Activated naive CD4-positive, alpha-beta T cell treated with anti-CD3 and anti-CD28 coated beads for 36 hours (primary cell): ENCODE data around the gene SYT14. TPM values are rescaled to one million over a fixed set of nuclear protein-coding genes. Genes with fewer than 3 reads are reported as not detected.
"Not testable (repeated sequence)": the region's sequence is repeated elsewhere in the genome, so short reads cannot be mapped to it uniquely, and the experiment has no call there.

Experiments used
- CTCF ChIA-PET: fragments of 350-600 bp; sonication (Branson Sonifier 250); formaldehyde crosslinking; loops from one replicate; lab custom pipeline; 2021; ENCODE audit warnings: antibody characterized with exemption; lab: Charles Lee
- DNase-seq: peaks from one replicate; pipeline ENCODE4 v3.0.0-alpha.2; 2020
- H3K27ac Mint-ChIP-seq: one replicate; pipeline ENCODE4 v1.8.0; 2021; ENCODE audit warnings: mild to moderate bottlenecking, mixed read lengths
- H3K27me3 Mint-ChIP-seq: one replicate; pipeline ENCODE4 v1.8.0; 2021; ENCODE audit warnings: low read depth, mixed read lengths
- H3K36me3 Mint-ChIP-seq: one replicate; pipeline ENCODE4 v1.8.0; 2021; ENCODE audit warnings: low read depth, mixed read lengths
- H3K4me1 Mint-ChIP-seq: one replicate; pipeline ENCODE4 v1.8.0; 2021; ENCODE audit warnings: low read depth, mixed read lengths
- H3K4me3 Mint-ChIP-seq: one replicate; pipeline ENCODE4 v1.8.0; 2021; ENCODE audit warnings: mild to moderate bottlenecking, moderate library complexity, mixed read lengths
- H3K9me3 Mint-ChIP-seq: one replicate; pipeline ENCODE4 v1.8.0; 2021; ENCODE audit warnings: mixed read lengths
- intact Hi-C: fragments of 100-400 bp; cut with micrococcal nuclease; formaldehyde crosslinking; loops from one replicate; pipeline ENCODE4 v1.15.1; 2023
- total RNA-seq, 2 experiments: library from RNA; stranded (reverse); gene quantifications; one replicate each; pipeline ENCODE4 v1.2.3, GENCODE V29; 2021

Gene SYT14
- total RNA-seq, 2 experiments from 2014 or later: not detected

DNA sequence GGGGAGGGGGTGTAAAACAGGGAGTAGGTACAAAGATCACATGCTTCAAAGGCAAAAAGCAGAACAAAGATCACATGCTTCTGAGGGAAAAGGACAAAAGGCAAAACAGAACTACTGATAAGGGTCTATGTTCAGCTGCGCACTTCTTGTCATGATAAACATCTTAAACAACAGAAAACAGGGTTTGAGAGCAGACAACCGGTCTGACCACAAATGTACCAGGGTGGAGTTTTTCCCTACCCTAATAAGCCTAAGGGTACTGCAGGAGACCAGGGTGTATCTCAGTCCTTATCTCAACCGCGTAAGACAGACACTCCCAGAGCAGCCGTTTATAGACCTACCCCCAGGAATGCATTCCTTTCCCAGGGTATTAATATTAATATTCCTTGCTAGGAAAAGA lies 258.2 kb downstream of the SYT14 start:
- CTCF ChIA-PET, intact Hi-C loops, DNase-seq, H3K4me1 Mint-ChIP-seq, H3K27me3 Mint-ChIP-seq, H3K27ac Mint-ChIP-seq, H3K36me3 Mint-ChIP-seq, H3K4me3 Mint-ChIP-seq, H3K9me3 Mint-ChIP-seq: not testable (repeated sequence)

DNA sequence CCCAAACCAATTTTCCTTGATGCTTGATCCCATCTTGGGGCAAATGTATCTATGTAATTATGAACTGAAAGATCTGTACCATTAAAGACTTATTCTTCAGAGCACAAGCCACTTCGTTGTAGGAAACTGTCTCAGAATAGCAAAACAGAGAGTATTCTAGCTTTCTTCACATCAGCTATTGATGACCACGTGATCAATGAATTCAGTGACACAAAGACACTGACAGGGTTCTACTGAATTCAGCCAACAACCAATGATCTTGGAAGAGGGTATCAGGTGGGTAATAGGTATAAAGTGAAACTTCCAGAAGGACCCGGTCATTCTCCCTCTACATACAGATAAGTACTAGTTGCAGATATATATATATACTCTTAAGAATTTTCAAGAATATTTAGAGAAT lies 260.8 kb downstream of the SYT14 start:
- intact Hi-C loops: no loop called here
- H3K9me3 Mint-ChIP-seq: peaks cover 2% of the 10 kb centered on the region
- no peaks in the 10 kb centered on the region for H3K4me1 Mint-ChIP-seq
- peaks cover 4% of the 10 kb centered on the region for H3K36me3 Mint-ChIP-seq
- CTCF ChIA-PET: no interaction called here
- H3K27ac Mint-ChIP-seq: no peak overlapping the region
- H3K27me3 Mint-ChIP-seq: no peaks in the 10 kb centered on the region
- no peak for DNase-seq
- no peak overlapping the region for H3K4me3 Mint-ChIP-seq

DNA sequence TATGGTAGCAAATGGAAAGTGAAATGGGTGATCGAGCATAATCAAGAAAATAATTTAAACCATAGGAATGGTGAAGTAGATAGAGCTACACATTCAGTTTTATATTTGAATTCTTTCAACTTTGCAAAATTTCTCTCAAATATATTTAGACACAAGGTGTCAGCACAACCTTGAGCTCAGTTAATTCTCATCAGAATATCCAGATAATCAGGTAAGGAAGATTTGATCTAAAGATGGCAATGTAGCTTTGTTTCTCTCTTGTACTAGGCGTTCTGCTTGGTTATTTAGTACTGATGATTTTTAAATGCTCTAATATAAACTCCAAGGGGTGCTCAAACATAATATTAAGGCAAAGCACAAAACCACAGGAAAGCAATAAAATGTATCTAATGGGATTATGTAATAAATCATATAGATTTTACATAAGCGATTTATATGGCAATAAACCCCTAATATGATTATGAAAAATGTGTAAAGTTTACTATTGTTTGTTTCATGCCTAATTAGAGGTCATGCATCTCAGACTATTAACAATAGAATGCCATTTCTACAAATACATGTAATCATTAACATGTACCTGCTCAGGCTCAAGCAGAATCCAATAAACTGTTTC lies 262.2 kb downstream of the SYT14 start:
- Mint-ChIP-seq H3K27ac (no peak overlapping the region), H3K4me3 (no peak overlapping the region), H3K36me3 (peaks cover 4% of the 10 kb centered on the region), H3K4me1 (no peaks in the 10 kb centered on the region), H3K27me3 (no peaks in the 10 kb centered on the region), H3K9me3 (peaks cover 2% of the 10 kb centered on the region)
- intact Hi-C loops: no loop called here
- CTCF ChIA-PET: interaction anchor here (0.6 to 1.3 kb wide), 2 partner anchors 33 to 200 kb away, joined by 3 to 4 read pairs; no protein-coding TSS in a partner anchor
- DNase-seq: no peak

DNA sequence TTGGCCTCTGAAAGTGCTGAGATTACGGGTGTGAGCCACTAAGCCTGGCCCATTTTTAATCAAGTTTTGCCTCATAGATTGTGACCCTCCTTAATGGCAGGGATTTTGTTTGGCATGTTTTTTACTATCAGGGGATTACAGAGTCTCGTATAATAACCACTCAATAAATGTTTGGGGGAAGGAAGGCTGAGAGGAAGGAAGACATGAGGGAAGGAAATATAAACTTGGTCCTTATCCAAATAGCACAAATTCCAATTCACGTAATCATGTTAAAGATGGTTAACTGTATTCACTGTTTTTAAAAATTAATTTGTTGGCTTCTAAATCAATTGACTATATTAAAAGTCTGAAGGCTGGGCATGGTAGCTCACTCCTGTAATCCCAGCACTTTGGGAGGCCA lies 263.7 kb downstream of the SYT14 start:
- no peaks in the 10 kb centered on the region for H3K36me3 Mint-ChIP-seq
- no peak overlapping the region for H3K4me3 Mint-ChIP-seq
- H3K4me1 Mint-ChIP-seq: no peaks in the 10 kb centered on the region
- DNase-seq: no peak
- peaks cover under 1% of the 10 kb centered on the region for H3K9me3 Mint-ChIP-seq
- H3K27ac Mint-ChIP-seq: no peak overlapping the region
- peaks cover 10% of the 10 kb centered on the region for H3K27me3 Mint-ChIP-seq
- intact Hi-C loops: no loop called here
- CTCF ChIA-PET: no interaction called here

DNA sequence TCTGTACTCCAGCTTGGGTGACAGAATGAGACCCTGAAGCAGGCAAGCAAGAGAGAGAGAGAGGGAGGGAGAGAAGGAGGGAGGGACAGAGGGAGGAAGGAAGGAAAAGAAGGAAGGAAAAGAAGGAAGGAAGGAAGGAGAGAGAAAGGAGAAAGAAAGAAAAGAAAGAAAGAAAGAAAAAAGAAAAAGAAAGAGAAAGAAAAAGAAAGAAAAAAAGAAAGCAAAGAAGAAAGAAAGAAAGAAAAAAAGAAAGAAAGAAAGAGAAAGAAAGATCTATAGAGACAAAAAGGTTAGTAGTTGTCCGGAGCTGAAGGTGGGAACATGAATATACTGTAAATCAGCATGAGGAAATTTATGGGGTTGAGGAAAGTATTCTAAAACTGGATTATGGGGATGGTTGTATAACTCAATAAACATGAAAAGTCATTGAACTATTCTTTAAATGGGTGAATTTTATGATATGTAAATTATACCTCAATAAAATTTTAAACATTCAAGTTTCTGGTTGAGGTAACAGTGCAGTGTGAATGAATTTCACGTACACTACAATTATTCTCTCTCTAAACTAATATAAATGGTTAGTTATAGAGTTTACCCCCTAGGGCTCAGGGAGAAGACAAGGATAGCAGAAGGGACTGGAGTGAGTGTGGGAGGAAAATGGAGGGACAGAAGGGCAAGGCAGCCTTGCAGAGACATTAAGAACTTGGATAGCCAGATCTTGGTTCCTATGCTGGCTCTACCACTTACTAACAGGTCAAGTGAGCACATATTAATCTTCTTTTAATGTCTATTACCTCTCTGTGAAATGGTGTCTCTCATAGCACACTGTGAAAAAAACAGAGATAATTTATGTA lies 269.8 kb downstream of the SYT14 start:
- peaks cover 20% of the 10 kb centered on the region for H3K27me3 Mint-ChIP-seq
- no peak overlapping the region for H3K4me3 Mint-ChIP-seq
- no peaks in the 10 kb centered on the region for H3K36me3 Mint-ChIP-seq
- intact Hi-C loops: no loop called here
- DNase-seq: no peak
- H3K9me3 Mint-ChIP-seq: no peaks in the 10 kb centered on the region
- H3K4me1 Mint-ChIP-seq: no peaks in the 10 kb centered on the region
- H3K27ac Mint-ChIP-seq: no peak overlapping the region
- CTCF ChIA-PET: no interaction called here

DNA sequence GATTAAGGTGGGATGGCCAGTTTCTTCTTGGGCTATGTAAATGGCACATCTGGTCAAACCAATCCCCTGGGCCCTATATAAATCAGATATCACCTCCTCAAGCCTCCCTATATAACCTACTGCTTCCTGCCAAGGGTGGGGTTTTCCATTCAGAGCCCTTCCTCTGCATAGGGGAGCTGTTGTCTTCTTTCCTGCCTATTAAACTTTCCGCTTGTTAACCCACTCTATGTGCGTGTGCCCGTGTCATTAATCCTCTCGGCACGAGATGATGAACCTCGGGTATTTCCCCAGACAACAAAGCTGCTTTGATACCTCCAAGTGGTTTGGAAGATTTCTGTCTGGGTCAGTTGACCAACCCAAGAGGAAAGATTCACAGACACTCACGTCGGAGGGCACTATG lies 275.3 kb downstream of the SYT14 start:
- DNase-seq: no peak
- no peak overlapping the region for H3K4me3 Mint-ChIP-seq
- H3K4me1 Mint-ChIP-seq: no peaks in the 10 kb centered on the region
- no peaks in the 10 kb centered on the region for H3K36me3 Mint-ChIP-seq
- CTCF ChIA-PET: no interaction called here
- H3K27ac Mint-ChIP-seq: no peak overlapping the region
- H3K9me3 Mint-ChIP-seq: no peaks in the 10 kb centered on the region
- intact Hi-C loops: no loop called here
- peaks cover 13% of the 10 kb centered on the region for H3K27me3 Mint-ChIP-seq

DNA sequence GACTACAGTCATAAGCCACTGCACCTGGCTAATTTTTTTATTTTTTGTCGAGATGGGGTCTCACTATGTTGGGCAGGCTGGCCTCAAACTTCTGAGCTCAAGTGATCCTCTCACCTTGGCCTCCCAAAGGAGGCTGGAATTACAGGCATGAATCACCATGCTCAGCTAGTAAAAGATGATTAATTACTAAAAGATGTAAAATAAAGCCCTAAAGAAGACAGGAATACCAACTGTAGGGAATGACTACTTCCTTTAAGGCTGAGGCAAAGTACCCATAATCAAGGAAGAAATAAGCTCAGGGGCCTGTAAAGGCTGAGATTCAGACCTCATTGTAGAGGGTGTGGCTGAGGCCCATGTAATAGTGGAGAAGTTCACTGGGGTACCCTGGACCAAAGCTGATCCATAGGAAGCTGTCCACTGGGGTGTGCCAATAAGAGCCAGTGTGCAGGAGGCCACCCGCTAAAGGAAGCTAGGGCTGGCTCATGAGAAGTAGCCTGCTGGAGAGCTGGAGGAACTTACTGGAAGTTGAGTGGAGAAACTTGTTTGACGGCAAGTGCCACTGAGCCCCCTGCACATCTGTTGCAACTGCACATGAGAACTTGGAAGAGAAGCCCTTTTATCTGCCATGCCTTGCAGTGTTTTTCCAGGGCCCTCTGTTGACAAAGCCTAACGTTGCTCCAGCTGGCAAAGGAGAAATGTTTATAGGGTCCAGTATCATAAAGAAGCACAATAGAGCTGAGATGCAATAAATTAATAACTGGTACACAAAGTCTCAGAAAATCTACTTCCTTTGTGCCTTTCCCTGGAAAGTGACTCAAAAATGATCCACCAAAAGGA lies 276.8 kb downstream of the SYT14 start:
- Mint-ChIP-seq H3K9me3 (no peaks in the 10 kb centered on the region), H3K4me3 (no peak overlapping the region), H3K4me1 (no peaks in the 10 kb centered on the region), H3K36me3 (no peaks in the 10 kb centered on the region), H3K27me3 (peaks cover 8% of the 10 kb centered on the region), H3K27ac (no peak overlapping the region)
- intact Hi-C loops: no loop called here
- no peak for DNase-seq
- CTCF ChIA-PET: no interaction called here

DNA sequence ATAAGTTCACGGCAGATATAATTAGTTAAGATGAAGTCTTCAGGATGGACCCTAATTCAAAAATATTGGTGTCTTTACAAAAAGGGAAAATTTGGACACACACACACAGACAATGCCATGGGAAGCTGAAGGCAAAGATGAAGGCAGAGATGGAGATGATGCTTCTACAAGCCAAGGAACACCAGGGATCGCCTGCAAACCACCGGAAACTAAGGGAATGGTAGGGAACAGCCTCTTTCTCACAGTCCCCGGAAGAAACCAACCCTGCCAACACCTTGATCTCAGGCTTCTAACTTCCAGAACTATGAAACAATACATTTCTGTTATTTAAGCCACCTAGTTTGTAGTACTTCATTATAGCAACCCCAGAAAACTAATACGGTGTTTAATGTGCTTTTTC lies 279.5 kb downstream of the SYT14 start:
- Mint-ChIP-seq H3K36me3 (no peaks in the 10 kb centered on the region), H3K4me1 (no peaks in the 10 kb centered on the region), H3K27ac (no peak overlapping the region), H3K4me3 (no peak overlapping the region), H3K27me3 (peaks cover 5% of the 10 kb centered on the region), H3K9me3 (no peaks in the 10 kb centered on the region)
- intact Hi-C loops: no loop called here
- CTCF ChIA-PET: no interaction called here
- DNase-seq: no peak

DNA sequence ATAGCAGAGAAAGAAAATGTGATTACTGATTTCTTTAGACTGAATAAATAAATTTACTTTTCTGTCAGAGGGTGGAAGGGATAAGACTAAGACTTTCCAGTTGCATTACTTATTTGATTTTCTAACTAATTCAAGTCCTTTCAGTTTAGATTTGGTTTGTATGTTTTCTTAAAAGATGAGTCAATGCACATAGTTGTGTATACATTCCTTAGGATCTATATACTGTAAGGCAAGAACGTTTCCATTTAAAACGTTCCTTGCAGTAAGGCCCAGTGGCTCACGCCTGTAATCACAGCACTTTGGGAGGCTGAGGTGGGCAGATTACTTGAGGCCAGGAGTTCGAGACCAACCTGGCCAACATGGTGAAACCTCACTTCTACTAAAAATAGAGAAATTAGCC lies 280.0 kb downstream of the SYT14 start:
- H3K4me3 Mint-ChIP-seq: no peak overlapping the region
- DNase-seq: no peak
- H3K27ac Mint-ChIP-seq: no peak overlapping the region
- CTCF ChIA-PET: no interaction called here
- H3K4me1 Mint-ChIP-seq: no peaks in the 10 kb centered on the region
- no peaks in the 10 kb centered on the region for H3K36me3 Mint-ChIP-seq
- H3K27me3 Mint-ChIP-seq: peaks cover 5% of the 10 kb centered on the region
- no peaks in the 10 kb centered on the region for H3K9me3 Mint-ChIP-seq
- intact Hi-C loops: no loop called here

Other genes with a start within 250 kb of the SYT14 start
- 1 to 10 TPM; 6.7 to 8.0 TPM for gene HSD11B1, start 233.4 kb upstream of the SYT14 start, total RNA-seq
- gene TRAF3IP3, start 182.2 kb upstream of the SYT14 start, total RNA-seq: 100 to 1,000 TPM; 107 to 113 TPM
- 1 to 10 TPM; 3.5 to 4.6 TPM for gene C1orf74, start 153.7 kb upstream of the SYT14 start, total RNA-seq
- under 1 TPM; 0.48 to 0.64 TPM for gene IRF6, start 132.1 kb upstream of the SYT14 start, total RNA-seq
- 1 to 10 TPM; 4.1 to 4.6 TPM for gene UTP25, start 110.2 kb upstream of the SYT14 start, total RNA-seq